Tibial nerve (tissue), 4 donors: Measurements from ENCODE around the gene TP73.

ENCODE experiments used
- EP300 ChIP-seq, 2 donors: sonication (generic); formaldehyde crosslinking; IDR thresholded peaks; one replicate each; pipeline ENCODE4 v1.6.1; 2017; ENCODE audit warnings: antibody characterized with exemption in 2 of 2, mild to moderate bottlenecking in 1 of 2
- POLR2A ChIP-seq, 2 donors: fragments of 450-650 bp; IDR thresholded peaks; one replicate each; pipeline ENCODE4 v1.6.1; 2017; ENCODE audit warnings: antibody characterized with exemption in 2 of 2, mild to moderate bottlenecking in 2 of 2, moderate library complexity in 2 of 2
- TF ChIP-seq, protein P1 (sequence below), 5 experiments: fragments of 200-600 bp in 3 of 5; fragments of 450-650 bp in 2 of 5; sonication (generic) in 3 of 5; IDR thresholded peaks; one replicate each; pipeline ENCODE4 v1.5.1; 2016 to 2019; ENCODE audit warnings: antibody characterized with exemption in 5 of 5, mild to moderate bottlenecking in 3 of 5, moderate library complexity in 2 of 5

DNA sequence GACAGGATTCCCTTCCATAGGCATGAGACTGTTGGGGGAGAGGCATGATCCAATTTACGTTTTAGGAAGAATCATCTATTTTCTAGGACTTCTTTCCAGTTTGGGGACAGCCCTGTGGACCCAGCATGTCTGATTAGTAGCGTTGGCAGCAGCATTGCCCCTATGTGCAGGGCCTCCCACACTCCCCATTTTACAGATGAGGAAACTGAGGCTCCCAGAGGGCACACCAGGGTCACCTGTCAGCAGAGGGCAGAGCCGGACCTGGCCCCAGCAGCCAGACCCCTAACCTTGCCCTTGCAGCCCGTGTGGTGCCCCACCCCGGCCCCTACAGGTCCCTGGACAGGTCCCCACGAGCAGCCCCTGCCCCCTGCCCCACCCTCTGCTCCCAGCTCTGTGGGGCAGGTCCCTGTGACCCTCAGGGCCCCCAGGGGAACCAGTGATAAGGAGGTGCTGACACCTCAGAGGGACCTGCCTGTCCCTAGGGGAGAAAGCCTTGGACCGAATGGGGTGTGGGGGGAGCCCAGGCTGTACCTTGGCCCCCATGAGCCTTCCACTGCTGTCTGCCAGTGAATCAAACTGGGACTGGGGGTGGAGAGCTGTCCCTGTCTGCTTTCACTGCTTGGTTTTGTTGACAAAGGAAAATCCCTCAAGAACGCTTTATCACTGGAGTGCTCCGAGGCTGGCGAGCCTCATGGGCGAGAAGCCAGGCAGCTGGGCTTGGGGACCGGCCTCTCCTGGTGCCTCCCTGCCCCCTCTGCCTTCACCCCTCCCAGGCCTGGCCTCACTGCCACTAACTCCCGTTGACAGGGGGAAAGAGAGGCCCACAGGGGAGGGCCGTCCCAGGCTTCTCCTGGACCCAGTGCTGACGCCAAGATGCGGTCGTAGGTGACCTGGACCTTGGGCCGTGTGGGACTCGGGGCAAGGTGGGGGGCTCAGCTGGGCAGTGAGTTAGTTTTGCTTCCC is 60.5 kb downstream of the TP73 start:
- TF ChIP-seq EP300 (IDR thresholded peaks at IDR 0.05) (no peak), POLR2A (IDR thresholded peaks at IDR 0.05) (no peak)
- TF ChIP-seq, protein P1, sequence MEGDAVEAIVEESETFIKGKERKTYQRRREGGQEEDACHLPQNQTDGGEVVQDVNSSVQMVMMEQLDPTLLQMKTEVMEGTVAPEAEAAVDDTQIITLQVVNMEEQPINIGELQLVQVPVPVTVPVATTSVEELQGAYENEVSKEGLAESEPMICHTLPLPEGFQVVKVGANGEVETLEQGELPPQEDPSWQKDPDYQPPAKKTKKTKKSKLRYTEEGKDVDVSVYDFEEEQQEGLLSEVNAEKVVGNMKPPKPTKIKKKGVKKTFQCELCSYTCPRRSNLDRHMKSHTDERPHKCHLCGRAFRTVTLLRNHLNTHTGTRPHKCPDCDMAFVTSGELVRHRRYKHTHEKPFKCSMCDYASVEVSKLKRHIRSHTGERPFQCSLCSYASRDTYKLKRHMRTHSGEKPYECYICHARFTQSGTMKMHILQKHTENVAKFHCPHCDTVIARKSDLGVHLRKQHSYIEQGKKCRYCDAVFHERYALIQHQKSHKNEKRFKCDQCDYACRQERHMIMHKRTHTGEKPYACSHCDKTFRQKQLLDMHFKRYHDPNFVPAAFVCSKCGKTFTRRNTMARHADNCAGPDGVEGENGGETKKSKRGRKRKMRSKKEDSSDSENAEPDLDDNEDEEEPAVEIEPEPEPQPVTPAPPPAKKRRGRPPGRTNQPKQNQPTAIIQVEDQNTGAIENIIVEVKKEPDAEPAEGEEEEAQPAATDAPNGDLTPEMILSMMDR (IDR thresholded peaks at IDR 0.05): no peak
